Stimulated activated CD8-positive, alpha-beta memory T cell treated with anti-CD3 and anti-CD28 coated beads, Interleukin-7, amount 100 ng/mL, for 4 hours (primary cell): Measurements from ENCODE around the gene MCL1.
A peak's percentile ranks its signal among the peaks of the same experiment; 100 is the strongest.
"Not testable (repeated sequence)": the region's sequence is repeated elsewhere in the genome, so short reads cannot be mapped to it uniquely, and the experiment has no call there.

ENCODE experiments used
- DNase-seq, 2 donors: peaks; one replicate each; pipeline ENCODE4 v3.0.0-alpha.2; 2020; ENCODE audit warnings: low read depth in 2 of 2

Gene MCL1

GRCh38 chr1:150579110-150579944 is at the start of gene MCL1:
Gene MCL1 (minus strand): TSS chr1:150579610. CDS start chr1:150579530, 80 bp downstream.
- peak; percentile 81 to 82 for DNase-seq

GRCh38 chr1:150628766-150629114 is 49.3 kb upstream of the MCL1 start:
- DNase-seq = no peak

GRCh38 chr1:150627826-150628410 is 48.5 kb upstream of the MCL1 start:
- no peak for DNase-seq

- DNase-seq = no peak
Observed at GRCh38 chr1:150626150-150626549, 46.7 kb upstream of the MCL1 start.

GRCh38 chr1:150624546-150624945 is 45.1 kb upstream of the MCL1 start:
- DNase-seq = not testable (repeated sequence)

- DNase-seq = not testable (repeated sequence)
Observed at GRCh38 chr1:150624134-150624533, 44.7 kb upstream of the MCL1 start.

GRCh38 chr1:150622303-150622975 is 43.0 kb upstream of the MCL1 start:
- no peak for DNase-seq

- DNase-seq = peak; percentile 21 to 47
Observed at GRCh38 chr1:150621497-150622302, 42.3 kb upstream of the MCL1 start.

- no peak for DNase-seq
Observed at GRCh38 chr1:150620919-150621318, 41.5 kb upstream of the MCL1 start.

GRCh38 chr1:150619576-150620509 is 40.4 kb upstream of the MCL1 start:
- no peak for DNase-seq

- no peak for DNase-seq
Observed at GRCh38 chr1:150615346-150616201, 36.2 kb upstream of the MCL1 start.

- peak; percentile 24 to 48 for DNase-seq
Observed at GRCh38 chr1:150613061-150613920, 33.9 kb upstream of the MCL1 start.

GRCh38 chr1:150612014-150612345 is 32.6 kb upstream of the MCL1 start:
- DNase-seq = no peak

GRCh38 chr1:150610576-150610975 is 31.2 kb upstream of the MCL1 start:
- DNase-seq = no peak

GRCh38 chr1:150609732-150610131 is 30.3 kb upstream of the MCL1 start:
- DNase-seq = no peak

GRCh38 chr1:150606463-150607142 is 27.2 kb upstream of the MCL1 start:
- no peak for DNase-seq

GRCh38 chr1:150605451-150605731 is 26.0 kb upstream of the MCL1 start:
- DNase-seq = not testable (repeated sequence)

- DNase-seq = no peak
Observed at GRCh38 chr1:150604226-150604588, 24.8 kb upstream of the MCL1 start.

GRCh38 chr1:150603711-150604110 is 24.3 kb upstream of the MCL1 start:
- DNase-seq = no peak
